OCI-LY1 (cell line): ENCODE data around the gene WFDC12.

Source experiments
- H2AFZ ChIP-seq: fragments of 200-600 bp; sonication (generic), shearing (Covaris generic); 2 replicates; pipeline ENCODE4 v1.6.0; 2014; ENCODE audit warnings: antibody characterized with exemption, mild to moderate bottlenecking, low read length
- H3F3A ChIP-seq: fragments of 200-600 bp; sonication (generic), shearing (Covaris generic); 2 replicates; pipeline ENCODE4 v1.6.0; 2014; ENCODE audit warnings: mild to moderate bottlenecking, antibody characterized with exemption, low read length, moderate library complexity; ENCODE audit not compliant: insufficient read depth
- H3K27ac ChIP-seq: fragments of 200-600 bp; sonication (generic); 2 replicates; pipeline ENCODE4 v1.5.1; 2014; ENCODE audit warnings: low read length, mixed run types, mild to moderate bottlenecking, low read depth; ENCODE audit not compliant: poor library complexity, severe bottlenecking
- H3K27me3 ChIP-seq: fragments of 200-600 bp; sonication (generic); 2 replicates; pipeline ENCODE4 v1.6.0; 2014; ENCODE audit warnings: antibody characterized with exemption, mild to moderate bottlenecking, low read length, moderate library complexity; ENCODE audit not compliant: insufficient read depth
- H3K36me3 ChIP-seq: fragments of 200-600 bp; sonication (generic); 2 replicates; pipeline ENCODE4 v1.6.1; 2014; ENCODE audit warnings: mild to moderate bottlenecking, antibody characterized with exemption, low read length, moderate library complexity, mixed read lengths; ENCODE audit not compliant: insufficient read depth
- H3K4me1 ChIP-seq: fragments of 200-600 bp; sonication (generic); 2 replicates; pipeline ENCODE4 v1.5.1; 2014; ENCODE audit warnings: mild to moderate bottlenecking, low read length, moderate library complexity; ENCODE audit not compliant: insufficient read depth, severe bottlenecking
- H3K4me2 ChIP-seq: fragments of 200-600 bp; sonication (generic), shearing (Covaris generic); 2 replicates; pipeline ENCODE4 v1.6.1; 2014; ENCODE audit warnings: low read length
- H3K4me3 ChIP-seq: fragments of 200-600 bp; sonication (generic); 2 replicates; pipeline ENCODE4 v1.5.1; 2014; ENCODE audit warnings: low read length, low read depth, mild to moderate bottlenecking, mixed read lengths; ENCODE audit not compliant: poor library complexity, severe bottlenecking
- H3K79me2 ChIP-seq: fragments of 200-600 bp; shearing (Covaris generic); 2 replicates; pipeline ENCODE4 v1.6.1; 2016; ENCODE audit warnings: mixed run types, low read length, mixed read lengths; ENCODE audit not compliant: insufficient read depth
- H3K9ac ChIP-seq: fragments of 200-600 bp; sonication (generic), shearing (Covaris generic); 2 replicates; pipeline ENCODE4 v1.6.1; 2014; ENCODE audit warnings: mild to moderate bottlenecking, low read length, mixed read lengths
- H3K9me2 ChIP-seq: fragments of 200-600 bp; sonication (generic), shearing (Covaris generic); 2 replicates; pipeline ENCODE4 v1.6.1; 2014; ENCODE audit warnings: low read depth, mild to moderate bottlenecking, low read length, mixed read lengths
- H3K9me3 ChIP-seq: fragments of 200-600 bp; shearing (Covaris generic); 2 replicates; pipeline ENCODE4 v1.6.1; 2014; ENCODE audit warnings: low read length, mixed read lengths
- H4K20me1 ChIP-seq: fragments of 200-600 bp; sonication (generic), shearing (Covaris generic); 2 replicates; pipeline ENCODE4 v1.6.0; 2016; ENCODE audit warnings: mild to moderate bottlenecking, low read length; ENCODE audit not compliant: insufficient read depth
- EZH2 ChIP-seq: fragments of 200-600 bp; sonication (generic), shearing (Covaris generic); IDR thresholded peaks from 2 replicates; pipeline ENCODE4 v1.8.0; 2017; ENCODE audit warnings: borderline replicate concordance, mixed run types, mild to moderate bottlenecking, antibody characterized with exemption, low read length, moderate library complexity, mixed read lengths
- TF ChIP-seq, protein P1 (sequence below): fragments of 200-600 bp; sonication (generic), shearing (Covaris generic); IDR thresholded peaks from 2 replicates; pipeline ENCODE4 v1.5.1; 2017; ENCODE audit warnings: mild to moderate bottlenecking, antibody characterized with exemption, low read length, moderate library complexity, mixed read lengths

Gene WFDC12

DNA sequence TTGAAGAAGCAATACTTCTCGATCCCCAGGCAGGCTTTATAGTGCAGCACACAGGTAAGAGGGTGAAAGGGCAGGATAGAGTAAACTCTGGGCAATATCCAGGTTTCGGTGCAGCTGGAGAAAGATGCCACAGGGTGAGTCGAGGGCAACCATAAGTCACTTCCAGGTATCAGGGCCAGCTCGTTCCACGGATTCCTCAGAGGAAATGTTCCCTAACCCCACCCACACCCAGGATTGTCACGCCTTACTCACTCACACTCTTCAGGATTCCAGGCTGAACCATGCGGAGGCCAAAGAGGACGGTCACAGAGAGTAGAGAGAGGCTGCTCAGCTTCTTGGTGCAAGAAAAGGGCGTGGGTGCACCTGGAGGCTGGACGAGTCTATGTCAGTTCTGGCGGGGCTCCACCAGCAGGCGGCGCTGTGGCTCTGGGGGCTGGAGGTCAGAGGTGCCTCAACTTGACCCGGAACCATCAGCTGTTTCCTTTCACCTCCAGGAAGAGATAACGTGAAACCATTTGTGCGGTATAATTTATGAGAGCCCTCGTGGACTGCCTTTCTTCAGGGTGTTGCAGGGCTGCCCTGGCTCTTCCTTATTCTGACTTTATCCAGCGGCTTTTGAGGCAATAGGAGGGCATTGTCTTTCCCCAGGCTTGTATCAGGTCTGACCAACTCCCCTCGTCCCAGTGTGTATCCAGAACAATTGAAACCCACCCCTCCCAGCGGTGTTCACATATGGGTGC lies 14.5 kb upstream of the WFDC12 start:
- Histone ChIP-seq H3K79me2 (no peaks in the 10 kb centered on the region), H4K20me1 (no peaks in the 10 kb centered on the region), H2AFZ (no peak overlapping the region), H3K4me2 (peak overlapping the region; percentile 30; the same call in 1 of the 2 replicates), H3K9ac (no peak overlapping the region), H3K36me3 (no peaks in the 10 kb centered on the region), H3K4me1 (no peaks in the 10 kb centered on the region), H3K27me3 (no peaks in the 10 kb centered on the region), H3K9me3 (no peaks in the 10 kb centered on the region), H3K9me2 (no peaks in the 10 kb centered on the region), H3K4me3 (peak overlapping the region; percentile 24), H3F3A (no peaks in the 10 kb centered on the region), H3K27ac (no peak overlapping the region)
- TF ChIP-seq, protein P1, sequence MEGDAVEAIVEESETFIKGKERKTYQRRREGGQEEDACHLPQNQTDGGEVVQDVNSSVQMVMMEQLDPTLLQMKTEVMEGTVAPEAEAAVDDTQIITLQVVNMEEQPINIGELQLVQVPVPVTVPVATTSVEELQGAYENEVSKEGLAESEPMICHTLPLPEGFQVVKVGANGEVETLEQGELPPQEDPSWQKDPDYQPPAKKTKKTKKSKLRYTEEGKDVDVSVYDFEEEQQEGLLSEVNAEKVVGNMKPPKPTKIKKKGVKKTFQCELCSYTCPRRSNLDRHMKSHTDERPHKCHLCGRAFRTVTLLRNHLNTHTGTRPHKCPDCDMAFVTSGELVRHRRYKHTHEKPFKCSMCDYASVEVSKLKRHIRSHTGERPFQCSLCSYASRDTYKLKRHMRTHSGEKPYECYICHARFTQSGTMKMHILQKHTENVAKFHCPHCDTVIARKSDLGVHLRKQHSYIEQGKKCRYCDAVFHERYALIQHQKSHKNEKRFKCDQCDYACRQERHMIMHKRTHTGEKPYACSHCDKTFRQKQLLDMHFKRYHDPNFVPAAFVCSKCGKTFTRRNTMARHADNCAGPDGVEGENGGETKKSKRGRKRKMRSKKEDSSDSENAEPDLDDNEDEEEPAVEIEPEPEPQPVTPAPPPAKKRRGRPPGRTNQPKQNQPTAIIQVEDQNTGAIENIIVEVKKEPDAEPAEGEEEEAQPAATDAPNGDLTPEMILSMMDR = peak; percentile 75
- no peak for TF ChIP-seq EZH2

DNA sequence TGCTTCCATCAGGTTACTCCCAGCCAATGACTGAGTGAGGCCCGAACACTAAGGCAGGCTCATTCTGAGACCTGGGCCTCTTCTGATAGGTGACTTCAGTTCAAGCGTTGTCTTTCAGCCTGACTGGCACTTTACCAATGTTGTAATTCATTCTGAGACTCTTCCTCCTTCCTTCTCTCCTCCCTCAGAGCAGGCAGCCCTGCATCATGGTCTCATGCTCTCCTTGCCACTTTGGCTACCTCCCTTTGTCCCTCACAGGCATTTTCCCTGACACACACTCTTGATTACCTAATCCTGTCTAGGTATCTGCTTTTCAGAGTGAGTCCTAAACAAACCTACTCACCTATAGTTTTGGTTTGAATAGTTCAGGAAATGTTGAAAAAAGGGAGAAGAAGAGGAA lies 12.6 kb upstream of the WFDC12 start:
- no peaks in the 10 kb centered on the region for H3K27me3 ChIP-seq
- no peak overlapping the region for H3K9ac ChIP-seq
- H3K9me3 ChIP-seq = no peaks in the 10 kb centered on the region
- no peaks in the 10 kb centered on the region for H3K36me3 ChIP-seq
- no peaks in the 10 kb centered on the region for H3F3A ChIP-seq
- no peaks in the 10 kb centered on the region for H3K9me2 ChIP-seq
- no peak overlapping the region for H3K27ac ChIP-seq
- no peak overlapping the region for H3K4me3 ChIP-seq
- H3K4me1 ChIP-seq = no peaks in the 10 kb centered on the region
- TF ChIP-seq, protein P1 = no peak
- TF ChIP-seq EZH2 = no peak
- H4K20me1 ChIP-seq = no peaks in the 10 kb centered on the region
- no peak overlapping the region for H3K4me2 ChIP-seq
- no peaks in the 10 kb centered on the region for H3K79me2 ChIP-seq
- no peak overlapping the region for H2AFZ ChIP-seq

DNA sequence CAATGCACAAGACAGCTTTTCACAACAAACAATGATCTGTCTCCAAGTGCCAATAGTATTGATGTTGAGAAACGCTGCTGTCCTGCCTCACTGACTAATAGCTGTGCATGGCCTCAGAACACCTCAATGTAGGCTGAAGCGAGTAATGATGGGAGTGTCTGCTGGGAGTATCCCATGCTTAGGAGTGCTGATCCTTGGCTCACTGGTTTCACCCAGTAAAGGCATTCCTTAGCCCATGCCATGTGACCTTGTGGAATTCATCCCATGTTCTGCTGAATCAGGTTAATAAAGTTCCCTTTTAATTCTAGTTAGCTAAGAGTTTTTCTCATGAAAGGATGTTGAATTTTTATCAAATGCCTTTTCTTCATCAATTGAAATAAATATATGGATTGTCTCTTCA lies 3.8 kb upstream of the WFDC12 start:
- H3K36me3 ChIP-seq = no peaks in the 10 kb centered on the region
- H3K9me3 ChIP-seq = no peaks in the 10 kb centered on the region
- H4K20me1 ChIP-seq = no peaks in the 10 kb centered on the region
- H3K4me3 ChIP-seq = no peak overlapping the region
- TF ChIP-seq, protein P1 = no peak
- no peak for TF ChIP-seq EZH2
- no peaks in the 10 kb centered on the region for H3K27me3 ChIP-seq
- no peaks in the 10 kb centered on the region for H3K79me2 ChIP-seq
- H3K4me2 ChIP-seq = no peak overlapping the region
- H3K4me1 ChIP-seq = no peaks in the 10 kb centered on the region
- H3K9me2 ChIP-seq = no peaks in the 10 kb centered on the region
- no peak overlapping the region for H3K9ac ChIP-seq
- H3F3A ChIP-seq = no peaks in the 10 kb centered on the region
- no peak overlapping the region for H3K27ac ChIP-seq
- H2AFZ ChIP-seq = no peak overlapping the region
